Measurements from ENCODE around the gene C1QTNF3. TPM values are rescaled to one million over a fixed set of nuclear protein-coding genes. Genes with fewer than 3 reads are reported as not detected.

Gene C1QTNF3
- total and polyA plus RNA-seq, 2 donors (not counting 3 experiments of a cell fraction or from before 2014, with no cell fraction given), result 1.6 TPM

GRCh38 chr5:34030048-34030447, 13.0 kb downstream of the C1QTNF3 start:
- no peaks in the 10 kb centered on the region for H3K9me1 ChIP-seq (replicated peaks; ENCODE audit: control insufficient read depth, extremely low read depth, insufficient read depth, low read length)
- no peak overlapping the region for H2AFZ ChIP-seq (ENCODE audit: low read depth, low read length)
- H3K27ac ChIP-seq (ENCODE audit: insufficient read depth, low read depth, low read length), result no peak overlapping the region
- intact Hi-C loops (cut with micrococcal nuclease) (no loop called here), dilution Hi-C loops (cut with MboI; ENCODE audit: extremely low pct_ligation_motif_present, low sequenced_read_pairs) (no loop called here)
- BruUV-seq (replicated peaks), result no TSS peak
- DNase-seq (ENCODE audit: low read depth, low spot score), result no peak
- H3K27me3 ChIP-seq (ENCODE audit: control insufficient read depth in 2 of 2, insufficient read depth in 2 of 2, low read length in 2 of 2), result no peaks in the 10 kb centered on the region
- H3K79me2 ChIP-seq (ENCODE audit: control insufficient read depth, insufficient read depth, low read length), result no peaks in the 10 kb centered on the region
- no peak for FAIRE-seq
- CTCF ChIA-PET, result no interaction called here
- H3K36me3 ChIP-seq (ENCODE audit: control insufficient read depth in 2 of 2, extremely low read depth in 1 of 2, insufficient read depth in 2 of 2, low read length in 2 of 2), result no peaks in the 10 kb centered on the region
- no peak overlapping the region for H3K4me2 ChIP-seq (ENCODE audit: insufficient read depth, low read length)
- no peaks in the 10 kb centered on the region for H4K20me1 ChIP-seq (replicated peaks; ENCODE audit: control insufficient read depth, extremely low read depth, insufficient read depth, low read length)
- H3K9me3 ChIP-seq (replicated peaks; ENCODE audit: control insufficient read depth, insufficient read depth, low read length), result no peaks in the 10 kb centered on the region
- POLR2A ChIA-PET, result no interaction called here
- H3K9ac ChIP-seq (replicated peaks; ENCODE audit: extremely low read depth, insufficient read depth, low read length), result no peak overlapping the region
- no peak overlapping the region for H3K4me3 ChIP-seq (replicated peaks in 1 of 3; ENCODE audit: insufficient read depth in 1 of 3, low read depth in 1 of 3, low read length in 3 of 3)
- TF ChIP-seq, protein P1, sequence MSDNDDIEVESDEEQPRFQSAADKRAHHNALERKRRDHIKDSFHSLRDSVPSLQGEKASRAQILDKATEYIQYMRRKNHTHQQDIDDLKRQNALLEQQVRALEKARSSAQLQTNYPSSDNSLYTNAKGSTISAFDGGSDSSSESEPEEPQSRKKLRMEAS (IDR thresholded peaks at IDR 0.05; ENCODE audit: insufficient read depth, insufficient read length), result no peak
- TF ChIP-seq GATA2 (IDR thresholded peaks at IDR 0.05; ENCODE audit: insufficient read depth, insufficient read length, low read depth, low read length) (no peak), JUN (IDR thresholded peaks at IDR 0.05; ENCODE audit: borderline replicate concordance, insufficient read depth, insufficient read length, low read depth) (no peak), MYC (IDR thresholded peaks at IDR 0.05; ENCODE audit: low read depth, low read length) (no peak), EZH2 (IDR thresholded peaks at IDR 0.05; ENCODE audit: borderline replicate concordance, low read depth, low read length, severe bottlenecking) (no peak), FOS (IDR thresholded peaks at IDR 0.05; ENCODE audit: borderline replicate concordance, insufficient read depth, low read length) (no peak), POLR2A (IDR thresholded peaks at IDR 0.05; ENCODE audit: low read depth, low read length) (no peak), POLR2AphosphoS5 (IDR thresholded peaks at IDR 0.05; ENCODE audit: insufficient read depth, low read depth, low read length) (no peak)
- TF ChIP-seq, protein P2, sequence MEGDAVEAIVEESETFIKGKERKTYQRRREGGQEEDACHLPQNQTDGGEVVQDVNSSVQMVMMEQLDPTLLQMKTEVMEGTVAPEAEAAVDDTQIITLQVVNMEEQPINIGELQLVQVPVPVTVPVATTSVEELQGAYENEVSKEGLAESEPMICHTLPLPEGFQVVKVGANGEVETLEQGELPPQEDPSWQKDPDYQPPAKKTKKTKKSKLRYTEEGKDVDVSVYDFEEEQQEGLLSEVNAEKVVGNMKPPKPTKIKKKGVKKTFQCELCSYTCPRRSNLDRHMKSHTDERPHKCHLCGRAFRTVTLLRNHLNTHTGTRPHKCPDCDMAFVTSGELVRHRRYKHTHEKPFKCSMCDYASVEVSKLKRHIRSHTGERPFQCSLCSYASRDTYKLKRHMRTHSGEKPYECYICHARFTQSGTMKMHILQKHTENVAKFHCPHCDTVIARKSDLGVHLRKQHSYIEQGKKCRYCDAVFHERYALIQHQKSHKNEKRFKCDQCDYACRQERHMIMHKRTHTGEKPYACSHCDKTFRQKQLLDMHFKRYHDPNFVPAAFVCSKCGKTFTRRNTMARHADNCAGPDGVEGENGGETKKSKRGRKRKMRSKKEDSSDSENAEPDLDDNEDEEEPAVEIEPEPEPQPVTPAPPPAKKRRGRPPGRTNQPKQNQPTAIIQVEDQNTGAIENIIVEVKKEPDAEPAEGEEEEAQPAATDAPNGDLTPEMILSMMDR (IDR thresholded peaks at IDR 0.05; ENCODE audit: extremely low read depth in 1 of 2, insufficient read depth in 1 of 2, low read depth in 1 of 2, low read length in 2 of 2), result no peak
- no peaks in the 10 kb centered on the region for H3K4me1 ChIP-seq (ENCODE audit: control insufficient read depth, extremely low read depth, insufficient read depth, low read length)
